ENCODE results near the gene AIFM2.
"Not testable (repeated sequence)": the region's sequence is repeated elsewhere in the genome, so short reads cannot be mapped to it uniquely, and the experiment has no call there.

Gene AIFM2

DNA sequence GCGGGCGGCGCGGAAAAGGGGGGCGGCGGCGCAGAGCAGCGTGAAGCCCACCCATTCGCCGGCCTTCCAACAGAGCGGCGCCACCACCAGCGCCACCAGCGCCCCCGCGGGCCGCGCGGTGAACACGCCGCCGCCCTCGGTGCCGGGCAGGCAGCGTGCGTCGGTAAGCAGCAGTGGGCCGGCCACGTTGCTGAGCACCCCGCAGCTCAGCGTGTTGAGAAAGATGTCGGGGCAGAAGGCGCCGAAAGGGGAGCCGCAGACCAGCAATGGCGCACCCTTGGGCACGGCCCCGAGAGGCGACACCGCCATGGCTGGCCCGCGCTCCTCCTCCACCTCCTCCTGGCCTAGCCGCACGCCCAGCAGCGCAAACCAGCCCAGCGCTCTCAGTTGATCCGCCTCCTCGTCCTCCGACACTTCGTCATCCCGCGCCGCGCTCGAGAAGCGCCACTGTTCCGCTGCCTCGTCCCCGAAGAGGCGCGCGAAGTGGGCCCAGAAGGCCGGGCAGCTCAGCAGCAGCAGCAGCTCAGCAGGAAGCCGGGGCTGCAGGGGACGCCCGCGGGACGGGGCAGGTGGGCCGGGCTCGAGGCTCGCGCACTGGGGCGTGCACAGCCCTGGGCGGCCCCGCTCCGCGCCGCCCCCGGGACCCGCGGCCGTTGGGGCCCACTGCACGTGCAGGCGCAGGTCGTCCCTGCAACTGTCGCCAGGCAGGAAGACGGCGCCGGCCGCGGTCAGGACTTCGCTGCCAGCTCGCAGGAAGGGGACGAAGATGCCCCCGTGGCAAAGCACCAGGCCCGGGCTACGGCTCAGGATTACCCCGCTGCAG lies 13.3 kb upstream of the AIFM2 start:
- peak; percentile 61 for DNase-seq

DNA sequence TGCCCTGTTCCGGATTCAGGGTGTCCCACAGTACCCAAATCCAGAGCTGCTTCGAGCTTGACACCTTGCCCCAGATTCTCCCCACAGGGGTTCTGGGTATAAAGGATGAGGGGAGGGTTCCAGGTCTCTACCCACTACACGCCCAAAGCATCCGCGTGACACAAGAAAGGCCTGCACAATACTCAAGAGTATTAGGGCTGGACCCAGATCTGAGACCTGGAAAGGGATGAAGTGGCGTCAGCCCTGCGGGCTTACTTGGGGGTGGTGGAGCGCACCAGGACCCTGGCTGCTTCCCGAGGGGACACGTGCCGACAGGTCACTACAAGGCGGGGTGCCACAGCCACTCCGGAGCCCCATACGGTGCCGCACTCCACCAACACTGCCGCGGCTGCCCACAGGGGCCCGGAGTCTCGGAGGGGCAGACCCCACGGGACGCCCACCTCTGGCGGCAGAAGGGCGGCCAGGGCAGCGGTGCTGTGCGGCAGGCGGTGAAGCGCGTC lies 12.6 kb upstream of the AIFM2 start:
- no peak for DNase-seq

DNA sequence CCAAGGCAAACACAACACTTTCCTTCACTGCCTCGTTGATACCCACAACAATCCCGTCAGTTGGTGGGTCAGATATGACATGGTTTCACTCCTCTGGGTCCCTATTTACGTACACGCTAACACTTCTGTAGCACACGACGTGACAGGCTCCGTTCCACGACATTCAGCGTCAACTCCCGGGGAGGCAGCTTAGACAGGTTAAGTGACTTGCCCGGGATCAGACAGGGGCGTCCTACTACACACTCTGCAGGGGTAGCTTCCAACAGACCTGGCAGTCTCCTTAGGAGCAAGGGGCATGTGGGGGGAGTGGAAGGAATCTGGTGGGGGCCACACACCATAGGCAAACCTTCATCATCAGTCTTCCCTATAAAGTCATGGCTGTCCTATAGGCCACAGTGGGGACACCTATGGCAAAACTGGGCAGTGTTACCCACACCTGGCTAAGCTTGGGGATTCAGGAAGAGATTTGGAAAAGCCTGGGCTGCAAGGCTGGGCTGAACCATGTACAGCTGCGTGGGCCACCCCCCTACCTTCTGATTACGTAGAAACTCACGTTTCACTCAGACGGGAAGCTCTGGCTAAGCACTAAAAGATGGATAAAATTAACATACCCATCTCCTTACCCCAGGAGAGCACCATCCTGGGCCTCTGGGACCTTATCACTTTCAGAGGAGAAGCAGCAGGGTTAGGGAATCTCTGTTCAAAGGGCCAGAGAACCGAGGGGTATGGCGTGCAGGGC lies 11.9 kb upstream of the AIFM2 start:
- DNase-seq: no peak

DNA sequence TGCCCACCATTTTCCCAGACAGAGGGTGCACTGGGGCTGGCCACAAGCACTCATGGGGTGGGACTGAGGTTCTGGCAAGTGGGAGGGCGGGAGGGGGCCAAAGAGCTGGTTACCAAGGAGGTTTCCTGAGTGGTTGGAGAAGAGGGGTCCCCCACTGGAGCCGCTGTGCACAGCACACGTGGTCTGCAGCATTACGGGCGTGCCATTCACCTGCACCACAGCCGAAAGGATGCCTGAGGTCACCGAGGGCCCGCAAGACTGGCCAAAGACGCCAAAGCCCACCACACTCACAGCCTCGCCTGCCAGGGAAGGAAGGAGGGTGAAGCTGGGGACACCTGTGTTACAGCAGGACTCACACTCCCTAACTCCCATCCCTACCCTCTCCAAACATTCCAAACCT lies 9.9 kb upstream of the AIFM2 start:
- no peak for DNase-seq

DNA sequence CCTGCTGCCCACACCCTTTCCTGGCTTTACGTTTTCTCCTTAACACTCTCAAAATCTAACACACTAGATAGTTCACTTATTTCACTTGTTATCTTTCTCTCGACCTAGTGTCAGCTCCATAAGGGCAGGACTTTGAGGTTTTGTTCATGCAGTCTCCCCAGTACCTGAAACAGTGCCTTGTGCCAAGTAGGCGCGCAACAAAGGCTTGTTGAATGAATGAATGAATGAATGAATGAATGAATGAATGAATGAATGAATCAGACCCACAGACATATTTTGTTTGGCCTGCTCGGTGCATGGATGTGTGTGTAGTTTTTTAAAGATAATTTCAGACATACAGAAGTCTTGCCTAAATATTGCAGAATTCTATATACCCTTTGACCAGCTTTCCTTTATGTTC lies 7.7 kb upstream of the AIFM2 start:
- DNase-seq: no peak

DNA sequence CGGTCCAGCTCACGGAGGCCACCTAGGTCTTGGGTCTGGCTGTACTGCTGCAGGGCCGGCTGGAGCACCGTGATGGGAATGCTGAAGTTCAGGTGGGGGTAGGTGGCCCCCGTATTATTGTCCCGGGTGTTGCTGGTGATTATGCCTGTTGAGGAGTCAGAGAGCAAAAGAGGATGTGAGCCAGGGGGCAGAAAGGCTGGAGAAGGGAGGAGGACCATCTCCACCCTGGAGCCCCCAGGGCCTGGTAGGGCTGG lies 7.3 kb upstream of the AIFM2 start:
- no peak for DNase-seq

DNA sequence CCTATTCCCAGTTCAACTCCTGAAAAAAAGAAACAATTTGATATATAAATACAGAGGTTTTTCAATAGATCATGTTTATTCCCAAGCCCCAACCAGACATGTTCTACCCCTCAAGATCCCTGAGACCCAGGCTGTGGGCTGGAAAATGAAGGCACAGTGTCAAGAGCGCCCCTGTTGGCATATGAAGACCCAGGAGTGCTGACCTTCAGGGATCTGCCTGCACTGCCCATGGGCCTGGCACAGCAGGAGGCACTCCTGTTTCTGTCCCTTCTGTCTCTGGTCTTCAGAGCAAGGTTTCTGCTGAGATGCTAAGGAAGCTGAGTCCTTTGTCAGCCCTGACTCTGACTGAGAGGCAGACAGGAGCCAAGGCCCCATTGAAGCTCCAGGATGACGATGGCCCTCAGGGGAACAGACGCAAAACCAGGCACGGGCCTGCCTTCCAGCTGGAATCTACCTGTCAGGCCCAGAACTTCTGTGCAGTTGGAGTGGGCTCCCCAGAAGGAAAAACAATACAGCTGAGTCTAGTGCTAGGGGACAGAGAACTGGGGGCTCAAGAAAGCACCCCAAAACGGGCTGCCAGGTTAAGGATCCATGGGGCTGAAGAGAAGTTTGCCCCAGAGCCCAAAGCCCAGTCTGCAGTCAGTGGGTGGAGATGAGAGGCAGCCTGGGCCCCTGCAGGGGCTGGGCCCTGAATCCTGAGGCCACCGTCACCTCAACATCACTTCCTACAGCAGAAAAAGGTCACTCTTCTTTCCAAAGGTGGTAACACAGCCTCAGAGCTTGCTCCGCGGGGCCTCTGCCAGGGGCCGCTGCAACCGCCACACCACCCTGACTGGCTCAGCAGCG lies 6.7 kb upstream of the AIFM2 start:
- no peak for DNase-seq

DNA sequence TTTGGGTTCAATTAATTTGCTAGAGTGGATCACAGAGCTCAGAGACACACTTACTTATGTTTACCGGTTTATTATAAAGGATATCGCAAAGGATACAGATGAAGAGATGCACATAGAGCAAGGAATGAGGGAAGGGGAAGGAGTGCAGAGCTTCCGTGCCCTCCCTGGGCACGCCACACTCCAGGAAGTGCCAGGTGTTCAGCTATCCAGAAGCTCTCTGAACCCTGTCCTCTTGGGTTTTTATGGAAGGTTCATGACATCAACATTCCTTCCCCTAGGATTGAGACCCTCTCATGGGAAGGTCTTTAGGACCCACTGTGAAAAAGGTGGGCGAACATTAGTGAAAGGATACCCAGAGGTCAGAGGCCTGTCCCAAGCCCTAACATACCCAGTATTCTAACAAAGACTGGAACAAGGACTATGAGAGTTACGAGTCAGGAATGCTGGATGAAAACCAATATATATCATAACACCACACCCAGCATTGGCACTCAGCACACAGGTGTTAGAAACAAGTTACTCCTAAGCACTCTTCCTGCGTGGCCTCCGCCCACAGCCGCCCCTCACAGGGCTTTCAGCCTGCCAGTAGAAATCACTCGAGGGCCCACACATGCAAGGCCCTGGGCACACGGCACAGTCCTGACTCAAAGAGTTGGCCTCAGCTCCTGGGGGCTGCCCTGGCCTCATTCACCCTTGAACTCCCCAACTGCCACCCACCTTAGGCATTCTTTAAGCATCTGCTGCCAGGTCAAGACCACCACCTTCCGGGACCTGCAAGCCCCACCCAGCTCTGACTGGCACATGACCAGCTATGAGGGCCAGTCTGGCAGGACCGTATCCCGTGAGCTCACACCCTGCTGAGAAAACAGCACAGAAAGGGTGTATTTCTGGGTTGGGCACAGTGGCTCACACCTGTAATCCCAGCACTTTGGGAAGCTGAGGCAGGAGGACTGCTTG lies 5.6 kb upstream of the AIFM2 start:
- no peak for DNase-seq

DNA sequence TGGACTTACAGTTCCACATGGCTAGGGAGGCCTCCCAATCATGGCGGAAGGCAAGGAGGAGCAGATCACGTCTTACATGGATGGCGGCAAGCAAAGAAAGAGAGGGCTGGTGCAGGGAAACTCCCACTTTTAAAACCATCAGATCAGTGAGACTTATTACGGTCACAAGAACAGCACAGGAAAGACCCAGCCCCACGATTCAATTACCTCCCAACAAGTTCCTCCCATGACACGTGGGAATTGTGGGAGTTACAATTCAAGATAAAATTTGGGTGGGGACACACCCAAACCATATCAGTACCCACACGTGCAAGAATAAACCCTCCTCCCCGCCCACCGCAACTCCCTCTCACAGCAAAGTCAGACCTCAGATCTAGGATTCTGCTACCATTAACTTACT lies 4.5 kb upstream of the AIFM2 start:
- no peak for DNase-seq

DNA sequence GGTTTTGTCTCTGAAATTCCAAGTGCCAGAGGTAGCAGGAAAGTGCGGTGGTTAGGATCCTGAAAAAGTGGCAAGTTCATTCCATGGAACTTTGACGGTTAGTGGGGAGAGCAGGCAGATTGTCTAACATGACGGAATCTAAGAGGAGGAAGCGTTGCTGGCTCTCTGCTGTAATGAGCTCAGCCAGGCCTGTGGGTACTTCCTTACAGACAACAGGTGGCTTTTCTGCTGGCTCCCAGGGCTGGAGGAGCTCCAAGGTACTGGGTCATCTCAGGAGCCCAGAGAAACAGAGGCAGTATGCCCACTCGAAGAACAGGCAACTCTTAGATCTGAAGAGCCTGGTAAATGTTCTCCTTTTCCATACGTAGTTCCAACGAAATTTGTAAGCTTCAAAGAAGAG lies 3.1 kb upstream of the AIFM2 start:
- DNase-seq: no peak

DNA sequence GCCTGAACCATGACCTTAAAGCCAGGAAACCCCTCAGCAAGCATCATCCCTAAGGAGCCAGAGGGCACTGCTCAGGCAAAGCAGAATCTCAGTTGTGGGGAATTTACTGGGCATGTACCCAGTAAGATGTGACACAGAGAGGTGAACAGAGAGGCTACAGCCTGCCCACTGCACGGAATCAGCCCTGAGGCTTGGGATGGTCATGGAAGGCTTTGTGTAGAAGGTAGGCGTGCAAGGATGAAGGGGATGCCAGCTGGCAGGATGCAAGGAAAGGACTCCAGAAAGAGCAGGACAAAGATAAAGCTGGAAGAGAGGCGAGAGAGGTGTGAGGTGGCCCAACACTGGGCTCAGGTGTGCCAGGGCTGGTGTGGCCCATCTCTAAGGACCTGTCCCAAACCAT lies 2.4 kb upstream of the AIFM2 start:
- DNase-seq: no peak

DNA sequence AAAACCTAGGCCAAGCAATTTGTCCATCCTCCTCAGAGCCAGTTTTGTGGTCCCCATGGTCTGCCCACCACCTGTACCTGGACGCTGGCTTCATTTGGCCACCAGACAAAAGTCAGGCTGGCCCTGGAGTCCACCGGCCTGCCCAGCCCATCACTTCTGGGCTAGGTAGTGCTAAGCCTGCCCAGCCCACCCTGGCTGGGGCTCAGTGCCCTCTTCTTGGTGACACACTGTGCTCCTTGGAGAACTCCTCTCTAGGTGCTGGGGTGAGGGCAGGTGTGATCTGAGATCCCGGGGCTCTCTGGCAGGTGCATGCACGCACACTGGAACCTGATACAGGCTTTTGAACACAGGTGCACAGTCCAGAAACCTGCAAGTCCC lies 1.1 kb downstream of the AIFM2 start:
- DNase-seq: no peak

DNA sequence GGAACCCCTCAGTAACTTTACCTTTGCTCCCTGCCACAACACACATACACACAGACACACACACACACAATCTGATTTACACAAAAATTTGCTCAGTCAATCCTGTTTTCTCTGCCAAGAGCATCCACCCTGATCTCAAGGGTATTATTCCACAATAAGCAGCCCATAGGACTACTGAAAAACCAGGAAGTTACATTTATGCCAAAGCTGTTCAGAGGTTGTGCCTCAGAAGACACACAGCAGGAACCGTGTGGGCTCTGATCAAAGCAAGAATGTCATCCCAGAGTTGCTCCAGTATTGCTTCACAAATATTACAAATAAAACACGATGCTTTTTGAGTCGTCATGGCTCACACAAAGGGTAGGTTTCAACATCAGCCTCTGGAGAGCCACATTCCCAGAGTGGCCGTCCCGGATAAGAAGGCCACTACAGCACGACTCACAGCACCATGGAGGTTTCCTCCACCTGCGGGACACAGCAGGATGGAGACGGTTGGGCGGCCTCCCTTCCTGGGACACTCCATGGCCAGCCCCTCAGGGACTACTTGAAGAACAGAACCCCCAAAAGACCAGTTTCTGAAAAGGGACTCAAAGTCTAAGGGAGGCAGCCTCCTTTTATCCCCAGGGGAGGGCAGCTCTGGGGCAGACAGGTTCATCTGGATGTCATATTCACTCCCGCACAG lies 1.6 kb downstream of the AIFM2 start:
- peak; percentile 66 for DNase-seq

DNA sequence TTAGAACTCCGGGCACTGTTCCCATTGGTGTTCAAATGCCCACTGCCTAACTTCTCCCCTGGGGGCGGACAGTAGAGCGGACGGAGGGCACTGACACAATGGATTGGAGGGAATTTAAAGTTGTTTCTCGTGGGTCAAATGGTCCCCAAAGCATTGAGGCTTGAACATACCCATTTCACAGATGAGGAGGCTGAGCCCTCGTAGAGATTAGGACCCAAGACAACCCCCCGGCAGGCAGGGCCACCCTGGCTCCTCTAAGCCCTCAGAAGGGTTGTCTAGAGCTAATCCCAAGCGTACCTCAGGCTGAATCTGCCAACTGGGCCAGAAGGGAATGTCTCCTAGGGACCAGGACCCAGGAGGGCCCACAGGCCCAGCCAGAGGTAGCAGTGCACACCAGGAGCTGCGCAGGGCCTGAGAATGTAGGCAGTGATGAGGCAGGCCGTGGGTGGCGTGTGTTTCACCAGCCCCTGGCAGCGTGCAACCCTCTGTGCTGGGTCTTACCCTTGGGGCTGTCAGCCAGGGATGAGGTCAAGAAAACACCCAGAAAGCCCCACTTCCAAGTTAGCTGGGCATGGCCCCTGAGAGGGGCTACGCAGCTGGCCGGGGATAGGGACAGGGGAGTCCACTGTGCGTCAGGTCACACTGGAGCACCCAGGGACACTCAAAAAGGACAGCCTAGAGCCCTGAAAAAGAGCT lies 5.8 kb downstream of the AIFM2 start:
- no peak for DNase-seq

DNA sequence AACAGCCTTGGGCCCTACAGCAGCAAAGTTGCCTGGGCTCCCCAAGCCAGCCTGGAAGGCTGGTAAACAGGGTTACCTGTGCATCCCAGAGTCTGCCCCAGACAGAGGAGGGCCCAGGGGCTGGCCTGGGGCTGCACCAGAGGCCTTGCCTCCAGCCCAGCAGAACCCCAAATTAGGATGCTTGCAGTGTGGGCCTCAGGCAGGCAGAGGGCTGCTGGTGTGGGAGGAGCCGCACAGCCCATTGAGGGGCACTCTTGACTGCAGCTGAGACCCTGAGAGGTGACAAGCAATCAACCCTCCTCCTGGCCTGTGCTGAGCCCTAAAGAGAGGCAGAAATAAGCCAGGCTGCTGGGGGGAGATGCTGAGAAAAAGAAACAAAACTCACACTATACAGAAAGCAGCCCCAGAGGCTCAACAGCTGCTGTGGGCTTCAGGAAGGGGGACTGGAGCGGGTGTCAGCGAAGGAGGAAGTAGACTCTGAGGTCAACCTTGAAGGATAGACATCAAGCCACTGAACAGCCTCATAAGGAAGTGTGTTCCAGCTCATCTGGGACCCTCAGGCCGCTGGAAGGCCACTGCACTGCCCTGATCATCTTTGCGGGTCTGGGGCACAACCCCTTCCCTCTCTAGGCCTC lies 6.6 kb downstream of the AIFM2 start:
- no peak for DNase-seq

DNA sequence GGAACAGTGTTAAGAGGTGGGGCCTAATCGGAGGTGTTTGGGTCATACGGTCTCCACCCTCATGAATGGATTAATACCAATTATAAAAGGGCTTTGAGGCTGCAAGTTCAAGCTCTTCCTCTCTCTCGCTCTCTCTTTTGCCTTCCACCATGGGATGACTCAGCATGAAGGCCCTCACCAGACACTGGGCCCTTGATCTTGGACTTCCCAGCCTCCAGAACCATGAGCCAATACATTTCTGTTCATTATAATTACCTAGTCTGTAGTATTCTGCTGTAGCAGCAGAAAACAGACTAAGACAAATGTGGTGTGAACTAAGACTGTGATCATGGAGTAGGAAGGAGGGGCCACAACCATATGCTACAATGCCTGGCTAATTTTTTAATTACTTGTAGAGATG lies 7.7 kb downstream of the AIFM2 start:
- no peak for DNase-seq

DNA sequence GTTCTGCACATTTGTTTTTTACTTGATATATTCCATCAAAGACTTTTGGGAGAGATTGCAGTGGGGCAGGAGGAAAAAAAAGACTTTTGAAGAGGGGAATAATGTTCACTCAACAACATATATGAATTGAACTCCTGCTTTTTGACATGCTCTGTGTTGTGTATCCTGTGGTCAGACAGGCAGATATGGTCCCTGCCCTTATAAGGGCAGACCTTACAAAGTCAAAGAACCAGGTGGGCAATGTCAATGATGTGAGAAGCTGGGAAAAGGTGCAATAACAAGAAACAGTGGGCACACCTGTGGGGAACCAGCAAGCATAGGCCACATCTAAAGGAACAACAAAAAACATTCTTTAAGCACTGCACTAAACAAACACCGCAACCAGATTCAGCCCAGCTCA lies 8.2 kb downstream of the AIFM2 start:
- no peak for DNase-seq

DNA sequence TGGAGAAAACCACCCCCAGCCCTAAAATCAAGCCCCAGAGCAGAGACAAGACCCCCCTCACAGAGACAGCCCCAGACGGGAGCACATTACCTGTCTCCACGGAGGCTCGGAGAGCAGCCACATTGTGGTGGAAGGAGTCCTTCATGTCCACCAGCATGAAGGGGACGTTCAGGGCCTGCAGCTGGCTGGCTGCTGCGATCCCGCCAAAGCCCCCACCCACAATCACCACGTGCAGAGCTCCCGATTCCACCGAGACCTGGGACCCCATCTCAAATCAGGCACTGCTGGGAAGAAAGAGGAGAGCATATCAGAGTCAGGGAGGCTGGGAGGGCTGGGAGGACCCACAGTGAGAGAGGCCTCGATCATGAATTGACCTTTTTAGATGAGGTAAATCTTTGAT lies 8.8 kb downstream of the AIFM2 start:
- no peak for DNase-seq

DNA sequence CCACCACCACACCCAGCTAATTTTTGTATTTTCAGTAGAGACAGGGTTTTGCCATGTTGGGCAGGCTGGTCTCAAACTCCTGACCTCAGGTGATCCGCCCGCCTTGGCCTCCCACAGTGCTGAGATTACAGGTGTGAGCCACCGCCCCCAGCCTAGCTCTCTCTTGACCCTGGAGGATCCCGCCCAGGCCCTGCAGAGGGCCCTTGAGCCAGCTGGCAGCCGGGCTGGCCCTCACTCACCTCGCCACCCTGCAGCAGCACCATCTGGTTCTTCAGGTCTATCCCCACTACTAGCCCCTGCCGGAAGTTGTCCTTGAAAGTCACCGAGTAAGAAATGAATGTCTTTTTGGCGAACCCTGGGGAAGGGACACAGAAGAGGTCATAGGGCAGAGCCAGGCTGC lies 9.5 kb downstream of the AIFM2 start:
- not testable (repeated sequence) for DNase-seq

DNA sequence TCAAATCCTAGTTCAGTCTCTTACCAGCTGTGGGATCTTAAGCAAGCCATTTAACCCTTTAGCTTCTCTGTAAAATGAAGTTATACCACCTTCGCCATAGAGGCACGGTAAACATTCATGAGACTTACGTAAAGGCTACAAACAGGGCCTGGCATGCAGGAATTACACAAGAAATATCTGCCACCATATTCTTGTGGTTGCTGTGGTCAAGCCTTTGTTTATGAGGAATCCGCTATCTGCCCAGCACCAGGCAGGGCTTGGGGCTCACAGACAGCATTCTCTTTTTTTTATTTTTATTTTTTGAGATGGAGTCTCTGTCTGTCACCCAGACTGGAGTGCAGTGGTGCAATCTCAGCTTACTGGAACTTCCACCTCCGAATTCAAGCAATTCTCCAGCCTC lies 9.9 kb downstream of the AIFM2 start:
- peak; percentile 8 for DNase-seq
